HG03521 (cell line): Measurements from ENCODE around the gene WDR38.
A peak's percentile ranks its signal among the peaks of the same experiment; 100 is the strongest.

ENCODE experiments used
- ATAC-seq: cut with Tn5 transposase; IDR thresholded peaks from one replicate; pipeline ENCODE4 v1.9.1; 2021; ENCODE audit warnings: mild to moderate bottlenecking, moderate library complexity; ENCODE audit not compliant: unreplicated experiment

The WDR38 gene, protein sequence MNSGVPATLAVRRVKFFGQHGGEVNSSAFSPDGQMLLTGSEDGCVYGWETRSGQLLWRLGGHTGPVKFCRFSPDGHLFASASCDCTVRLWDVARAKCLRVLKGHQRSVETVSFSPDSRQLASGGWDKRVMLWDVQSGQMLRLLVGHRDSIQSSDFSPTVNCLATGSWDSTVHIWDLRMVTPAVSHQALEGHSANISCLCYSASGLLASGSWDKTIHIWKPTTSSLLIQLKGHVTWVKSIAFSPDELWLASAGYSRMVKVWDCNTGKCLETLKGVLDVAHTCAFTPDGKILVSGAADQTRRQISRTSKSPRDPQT

DNA sequence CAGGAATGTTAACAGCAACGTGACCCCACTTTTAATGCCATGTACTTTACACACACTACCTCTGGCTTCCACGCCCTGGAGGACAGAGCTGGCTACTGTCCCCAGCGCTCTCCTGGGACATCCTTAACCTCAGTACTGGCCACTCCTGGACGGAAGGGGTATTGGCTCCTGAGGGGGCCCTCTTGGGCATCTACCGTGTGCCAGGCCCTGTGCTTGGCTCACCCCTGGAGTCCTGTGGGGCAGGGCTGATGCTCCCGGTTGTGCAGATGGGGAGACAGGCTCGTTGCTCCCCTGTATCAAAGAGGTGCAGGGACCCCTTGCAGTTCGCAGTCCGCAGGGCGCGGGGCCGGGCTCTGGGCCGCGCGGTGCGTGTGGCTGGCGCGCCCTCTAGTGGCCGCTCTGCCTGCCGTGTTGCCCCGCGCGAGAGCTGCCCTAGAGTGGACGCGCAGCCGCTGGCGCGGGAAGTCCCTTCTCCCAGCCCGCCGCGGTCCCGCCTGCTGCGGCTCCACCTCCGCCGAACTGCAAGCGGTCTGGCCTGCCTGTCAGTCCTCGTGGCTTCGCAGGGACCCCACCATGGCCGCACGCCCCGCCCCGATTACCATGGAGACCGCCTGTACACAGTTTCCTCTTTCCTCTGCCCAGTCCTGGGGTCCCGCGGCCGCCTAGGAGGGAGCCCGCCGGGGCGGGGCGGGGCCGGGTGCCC is at the start of gene WDR38:
WDR38 (plus strand) TSS at position 632 of the 703 bp plus-strand sequence. CDS start 72 bp downstream, outside the sequence.
- ATAC-seq = peak; percentile 64

DNA sequence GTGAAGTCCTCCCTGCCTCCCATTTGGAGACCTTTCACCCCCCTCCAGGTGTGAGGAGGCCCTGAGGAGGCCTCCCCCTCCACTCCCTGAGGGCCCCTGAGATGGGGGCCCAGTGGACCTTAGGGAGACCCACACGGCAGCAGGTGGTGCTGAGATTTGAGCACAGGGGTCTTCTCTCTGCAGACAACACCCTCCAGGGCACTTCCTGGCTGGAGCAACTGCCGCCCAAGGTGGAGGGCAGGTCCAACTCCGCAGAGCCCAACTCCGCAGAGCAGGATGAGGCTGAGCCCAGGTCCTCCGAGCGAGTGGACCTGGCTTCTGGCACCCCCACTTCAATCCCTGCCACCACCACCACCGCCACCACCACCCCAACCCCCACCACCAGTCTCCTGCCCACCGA is 49.3 kb upstream of the WDR38 start:
- no peak for ATAC-seq

DNA sequence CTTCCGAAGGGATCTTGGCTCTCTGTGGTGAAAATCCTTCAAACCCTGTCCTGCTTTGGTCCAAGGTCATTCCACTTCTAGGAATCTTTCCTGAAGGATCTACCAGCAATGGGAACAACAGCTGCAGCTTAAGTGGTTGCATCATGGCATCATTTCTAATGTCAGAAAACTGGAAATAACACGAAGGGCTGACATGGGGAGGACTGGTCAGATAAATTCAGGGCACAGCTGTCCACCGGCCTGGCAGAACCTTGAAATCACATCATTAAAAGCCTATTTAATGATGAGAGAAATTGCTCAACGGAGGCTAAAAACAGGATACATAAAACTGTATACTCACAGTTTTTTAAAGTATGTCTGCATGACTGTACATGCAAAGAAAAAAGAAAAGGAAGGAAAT is 48.1 kb upstream of the WDR38 start:
- ATAC-seq = no peak

DNA sequence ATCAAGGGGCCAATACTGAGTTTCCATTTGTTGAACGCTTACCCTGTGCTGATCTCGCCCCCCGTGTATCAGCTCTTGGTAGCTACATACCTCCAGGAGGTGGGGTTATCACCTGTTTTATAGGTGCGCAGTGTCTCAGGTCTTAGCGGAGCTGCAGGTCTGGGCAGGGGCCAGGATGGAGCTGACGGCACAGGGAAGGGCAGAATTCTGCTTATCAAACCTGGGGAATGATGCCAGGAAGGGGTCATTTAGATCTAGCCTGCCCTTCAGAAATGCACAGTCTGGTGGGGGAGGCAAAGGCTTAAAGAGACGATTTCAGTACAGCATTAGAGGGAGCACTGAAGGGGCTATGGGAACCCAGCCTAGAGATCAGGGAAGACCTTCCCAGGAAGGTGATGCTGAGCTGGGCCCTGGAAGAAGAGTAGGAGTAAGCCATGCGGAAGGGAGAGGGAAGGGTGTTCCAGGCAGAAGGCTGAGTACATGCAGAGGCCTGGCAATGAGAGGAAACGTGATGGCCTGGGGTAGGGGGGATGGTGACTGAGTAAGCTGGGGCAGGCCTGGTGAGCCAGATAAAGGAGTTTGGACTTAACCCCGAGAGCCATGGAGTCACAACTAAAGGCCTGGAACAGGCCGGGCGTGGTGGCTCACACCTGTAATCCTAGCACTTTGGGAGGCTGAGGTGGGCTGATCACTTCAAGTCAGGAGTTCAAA is 44.9 kb upstream of the WDR38 start:
- no peak for ATAC-seq

DNA sequence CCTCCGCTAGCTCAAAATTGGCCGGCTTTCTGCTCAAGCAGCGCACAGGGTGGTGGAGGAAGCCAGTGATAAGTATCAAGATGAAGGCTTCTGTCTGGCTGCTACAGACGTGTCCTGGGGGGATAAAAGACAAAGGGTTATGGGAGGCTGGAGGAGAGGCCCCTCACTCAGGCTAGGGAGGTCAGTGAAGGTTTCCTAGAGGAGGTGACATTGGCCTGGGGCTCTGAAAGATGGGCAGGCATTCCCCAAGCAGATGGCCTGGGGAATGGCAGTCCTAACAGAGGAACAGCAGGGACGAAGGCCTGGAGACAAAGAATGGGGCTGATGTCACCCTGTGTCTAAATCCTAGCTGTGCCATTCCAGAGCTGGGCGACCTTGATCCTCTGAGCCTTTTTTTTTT is 44.0 kb upstream of the WDR38 start:
- no peak for ATAC-seq

DNA sequence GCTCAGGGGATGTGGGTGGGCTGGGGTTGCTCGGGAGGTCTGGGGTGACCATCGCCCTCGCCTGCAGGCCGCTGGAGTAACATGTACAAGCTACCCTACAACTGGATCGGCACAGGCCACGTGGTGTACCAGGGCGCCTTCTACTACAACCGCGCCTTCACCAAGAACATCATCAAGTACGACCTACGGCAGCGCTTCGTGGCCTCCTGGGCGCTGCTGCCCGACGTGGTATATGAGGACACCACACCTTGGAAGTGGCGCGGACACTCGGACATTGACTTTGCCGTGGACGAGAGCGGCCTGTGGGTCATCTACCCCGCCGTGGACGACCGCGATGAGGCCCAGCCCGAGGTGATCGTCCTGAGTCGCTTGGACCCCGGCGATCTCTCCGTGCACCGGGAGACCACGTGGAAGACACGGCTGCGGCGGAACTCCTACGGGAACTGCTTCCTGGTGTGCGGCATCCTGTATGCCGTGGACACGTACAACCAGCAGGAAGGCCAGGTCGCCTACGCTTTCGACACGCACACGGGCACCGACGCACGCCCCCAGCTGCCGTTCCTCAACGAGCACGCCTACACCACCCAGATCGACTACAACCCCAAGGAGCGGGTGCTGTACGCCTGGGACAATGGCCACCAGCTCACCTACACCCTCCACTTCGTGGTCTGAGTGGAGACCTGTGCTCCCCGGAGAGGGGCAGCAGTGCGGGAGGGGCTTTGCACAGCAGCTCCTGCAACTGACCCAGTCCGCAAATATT is 43.3 kb upstream of the WDR38 start:
- ATAC-seq = no peak

DNA sequence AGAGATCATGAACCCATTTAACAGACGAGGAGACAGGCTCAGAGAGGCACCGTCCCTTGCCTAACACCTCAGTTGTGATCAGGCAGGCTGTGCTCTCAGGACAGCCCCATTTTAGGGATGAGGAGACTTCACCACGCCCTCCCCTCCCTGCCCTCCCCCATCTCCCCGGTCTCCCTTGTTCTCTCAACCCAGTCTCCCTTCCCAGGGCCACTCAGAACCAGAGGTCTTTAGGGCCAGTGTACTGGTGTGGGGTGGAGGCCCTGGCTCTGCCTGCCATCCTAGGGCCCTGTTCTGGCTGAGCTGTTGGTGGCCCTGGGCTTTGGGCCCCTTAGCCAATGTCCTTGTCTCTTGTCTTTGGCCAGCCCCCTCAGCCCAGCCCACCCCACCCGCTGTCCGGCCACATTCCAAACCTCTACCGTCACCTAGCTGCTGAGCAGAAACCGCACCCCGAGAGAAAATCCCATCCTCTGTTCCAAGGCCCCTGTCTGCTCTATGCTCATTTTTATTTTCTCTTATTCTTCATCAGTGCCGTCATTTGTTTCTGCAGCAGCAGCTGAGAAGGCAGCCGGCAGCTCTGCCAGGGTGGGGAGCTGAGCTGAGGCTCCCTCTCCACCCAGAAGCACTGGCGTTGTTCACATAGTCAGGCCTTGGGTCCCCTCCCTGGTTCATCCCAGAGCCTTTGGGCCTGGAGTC is 42.5 kb upstream of the WDR38 start:
- no peak for ATAC-seq

DNA sequence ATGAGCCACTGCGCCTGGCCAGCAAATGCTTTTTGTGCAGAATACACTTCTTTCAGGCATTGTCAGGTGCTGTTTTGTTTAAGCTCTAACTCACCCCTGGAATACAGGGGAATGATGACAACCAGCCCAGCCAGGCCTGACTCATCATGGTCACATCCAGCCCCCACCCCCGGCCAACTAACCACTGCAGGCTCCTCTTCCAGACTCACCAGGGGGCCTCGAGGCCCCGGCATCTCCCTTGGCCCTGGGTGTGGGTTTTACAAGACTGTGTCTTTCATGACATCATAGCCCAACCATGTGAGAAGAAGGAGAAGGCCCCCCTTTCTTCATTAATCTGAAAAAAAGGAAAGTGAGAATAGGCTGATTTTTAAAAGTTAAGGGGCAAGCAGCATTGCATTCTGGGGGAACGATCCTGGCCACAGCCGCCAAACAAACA is 40.8 kb upstream of the WDR38 start:
- no peak for ATAC-seq

DNA sequence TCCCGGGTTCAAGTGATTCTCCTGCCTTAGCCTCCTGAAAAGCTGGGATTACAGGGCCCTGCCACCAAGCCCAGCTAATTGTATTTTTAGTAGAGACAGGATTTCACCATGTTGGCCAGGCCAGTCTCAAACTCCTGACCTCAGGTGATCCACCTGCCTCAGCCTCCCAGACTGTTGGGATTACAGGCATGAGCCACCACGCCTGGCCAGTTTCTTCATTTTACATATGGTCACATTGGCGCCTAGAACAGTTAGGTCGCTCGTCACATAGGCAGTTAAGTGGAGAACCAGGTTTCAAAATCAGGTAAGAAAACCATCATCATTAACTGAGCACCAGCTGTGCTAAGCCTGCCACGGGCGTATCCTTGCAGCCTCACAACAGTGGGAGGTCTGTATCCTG is 40.2 kb upstream of the WDR38 start:
- ATAC-seq = no peak

DNA sequence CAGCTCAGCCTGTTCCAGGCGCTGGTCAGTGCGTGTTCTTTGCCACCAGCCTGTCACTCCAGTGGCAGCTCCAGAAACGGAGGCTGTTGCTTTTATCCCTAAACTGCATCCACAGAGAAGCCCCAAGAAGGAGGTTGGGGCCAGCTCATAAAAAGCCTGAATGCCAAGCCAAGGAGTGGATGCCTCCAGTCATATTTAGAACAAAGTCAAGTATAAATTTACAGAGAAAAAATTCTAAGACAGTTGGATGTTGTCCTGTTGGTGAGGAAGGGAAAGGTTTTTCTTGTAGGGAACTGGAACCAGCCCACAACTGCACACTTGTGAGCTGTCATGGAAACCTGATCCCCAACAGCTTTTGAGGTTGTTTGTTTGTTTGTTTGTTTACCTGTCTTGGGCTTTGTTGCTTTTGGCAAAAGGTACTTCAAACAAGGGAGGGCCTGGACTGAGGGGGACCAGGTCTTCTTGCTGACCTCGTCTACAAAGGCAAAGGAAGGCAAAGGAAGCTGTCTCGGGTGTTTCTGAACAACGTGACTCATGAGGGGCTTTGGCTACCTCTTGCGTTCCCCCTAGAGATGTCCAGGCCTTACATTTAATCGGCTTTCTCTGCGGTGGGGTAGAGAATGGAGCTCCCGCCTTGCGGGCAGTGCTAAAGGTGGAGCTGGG is 39.6 kb upstream of the WDR38 start:
- no peak for ATAC-seq

DNA sequence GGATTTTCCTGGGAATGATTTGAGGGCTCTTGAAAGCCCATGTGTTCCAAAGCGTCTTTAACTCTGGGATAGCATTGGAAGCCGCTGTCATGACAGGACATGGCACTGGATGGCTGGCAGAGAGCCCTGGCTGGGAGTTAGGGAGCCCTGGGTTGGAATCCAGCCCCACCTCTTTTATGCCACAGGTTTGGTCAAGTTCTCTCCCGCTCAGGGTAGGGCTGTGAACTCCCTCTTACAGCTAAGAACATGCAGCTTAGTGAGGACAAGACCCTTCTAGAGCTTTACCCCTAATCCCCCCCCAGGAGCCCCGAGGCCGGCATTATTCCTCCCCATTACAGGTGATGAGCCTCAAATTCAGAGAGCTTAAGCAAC is 39.1 kb upstream of the WDR38 start:
- ATAC-seq = no peak

DNA sequence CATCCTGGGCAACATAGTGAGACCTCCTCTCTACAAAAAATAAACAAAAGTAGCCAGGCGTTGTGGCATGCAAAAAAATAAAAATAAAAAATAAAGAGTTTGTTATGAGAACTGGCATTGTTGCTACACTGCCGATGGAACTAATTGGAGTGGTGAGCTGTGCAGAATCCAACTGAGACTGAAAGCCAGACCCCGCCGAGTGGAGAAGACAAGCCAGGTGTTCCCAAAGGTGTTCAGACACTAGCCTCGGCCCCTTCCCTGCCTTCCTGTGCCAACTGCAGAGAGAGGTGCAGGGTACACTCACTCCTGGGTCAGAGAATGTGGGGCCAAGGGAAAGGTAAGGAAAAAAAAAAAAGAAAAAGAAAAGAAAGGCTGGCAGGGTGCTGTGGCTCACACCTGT is 37.7 kb upstream of the WDR38 start:
- no peak for ATAC-seq

DNA sequence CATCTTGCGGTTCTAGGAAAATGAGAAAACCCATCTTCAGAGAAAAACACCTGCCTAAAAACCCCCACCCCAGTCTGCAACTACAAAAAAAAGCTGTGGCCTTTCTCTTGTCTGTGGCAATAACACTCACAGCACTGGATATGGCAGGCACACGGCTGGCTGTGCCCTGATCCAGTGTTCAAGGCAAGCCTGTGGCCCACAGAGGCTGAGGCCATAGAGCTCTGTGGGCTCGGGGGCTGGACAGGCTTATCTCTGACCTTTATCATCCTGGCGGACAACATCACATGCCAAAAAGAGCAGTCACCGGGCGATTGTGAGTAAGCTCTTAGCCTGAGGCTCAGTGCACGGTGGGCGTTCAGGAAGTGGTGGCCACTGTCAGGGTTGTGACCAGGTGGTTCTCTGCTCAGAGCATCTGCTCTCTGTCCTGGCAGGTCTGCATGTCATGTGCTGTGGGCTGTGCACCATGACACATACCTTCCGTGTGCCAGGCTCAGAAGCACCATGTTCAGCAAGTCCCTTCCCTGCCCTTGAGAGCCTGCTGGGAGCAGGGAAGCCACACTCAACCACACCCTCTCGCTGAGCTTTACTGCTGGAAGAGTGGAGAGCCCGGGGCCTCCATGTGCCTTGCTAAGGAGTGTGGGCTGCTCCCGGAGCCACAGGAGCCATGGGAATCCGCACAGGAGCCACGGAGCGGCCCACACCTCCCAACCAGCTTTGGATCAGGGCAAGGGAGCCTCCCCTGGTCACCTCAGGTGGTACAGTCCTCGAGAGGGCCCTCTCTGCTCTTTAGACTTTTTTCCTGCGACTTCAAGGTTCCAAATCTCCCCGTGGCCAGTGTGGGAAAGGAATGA is 34.6 kb upstream of the WDR38 start:
- ATAC-seq = no peak

DNA sequence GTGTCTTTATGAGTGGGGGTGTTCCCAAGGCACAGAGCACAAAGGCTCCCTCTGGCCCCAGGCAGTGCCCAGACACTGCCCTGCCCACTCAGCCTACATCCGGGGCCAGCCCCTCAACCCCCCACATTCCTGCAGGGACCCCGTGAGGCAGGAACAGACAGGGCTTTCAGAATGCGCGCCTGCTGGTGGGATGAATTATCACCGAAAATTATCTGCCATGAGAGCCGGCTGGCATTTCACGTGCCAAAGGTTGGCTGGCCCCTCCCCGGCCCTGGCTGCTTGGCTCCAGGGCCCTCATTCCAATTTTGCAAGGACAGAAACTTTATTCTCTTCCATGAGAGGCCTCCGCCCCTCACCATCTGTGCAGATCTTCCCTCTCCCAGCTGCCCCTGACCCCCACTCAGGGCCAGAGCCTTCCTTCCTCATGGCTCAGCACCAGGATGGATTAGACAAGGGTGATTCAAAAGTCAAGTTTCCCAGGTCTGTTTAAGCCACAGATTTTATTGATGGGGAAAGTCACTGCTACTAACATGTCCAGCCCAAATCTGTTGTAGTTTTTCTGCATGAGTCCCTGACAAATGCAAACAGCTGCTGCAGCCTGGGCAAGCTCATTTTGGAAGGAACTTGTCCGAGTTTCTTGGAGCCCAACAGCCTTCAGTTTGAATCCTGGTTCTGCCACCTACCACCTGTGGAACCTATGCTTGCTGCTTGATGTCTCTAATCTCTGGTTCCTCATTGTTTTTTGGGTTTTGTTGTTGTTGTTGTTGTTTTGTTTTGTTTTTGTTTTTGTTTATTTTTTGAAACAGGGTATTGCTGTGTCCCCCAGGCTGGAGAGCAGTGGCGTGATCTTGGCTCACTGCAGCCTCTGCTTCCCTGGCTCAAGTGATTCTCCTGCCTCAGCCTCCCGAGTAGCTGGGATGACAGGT is 32.3 kb upstream of the WDR38 start:
- no peak for ATAC-seq

DNA sequence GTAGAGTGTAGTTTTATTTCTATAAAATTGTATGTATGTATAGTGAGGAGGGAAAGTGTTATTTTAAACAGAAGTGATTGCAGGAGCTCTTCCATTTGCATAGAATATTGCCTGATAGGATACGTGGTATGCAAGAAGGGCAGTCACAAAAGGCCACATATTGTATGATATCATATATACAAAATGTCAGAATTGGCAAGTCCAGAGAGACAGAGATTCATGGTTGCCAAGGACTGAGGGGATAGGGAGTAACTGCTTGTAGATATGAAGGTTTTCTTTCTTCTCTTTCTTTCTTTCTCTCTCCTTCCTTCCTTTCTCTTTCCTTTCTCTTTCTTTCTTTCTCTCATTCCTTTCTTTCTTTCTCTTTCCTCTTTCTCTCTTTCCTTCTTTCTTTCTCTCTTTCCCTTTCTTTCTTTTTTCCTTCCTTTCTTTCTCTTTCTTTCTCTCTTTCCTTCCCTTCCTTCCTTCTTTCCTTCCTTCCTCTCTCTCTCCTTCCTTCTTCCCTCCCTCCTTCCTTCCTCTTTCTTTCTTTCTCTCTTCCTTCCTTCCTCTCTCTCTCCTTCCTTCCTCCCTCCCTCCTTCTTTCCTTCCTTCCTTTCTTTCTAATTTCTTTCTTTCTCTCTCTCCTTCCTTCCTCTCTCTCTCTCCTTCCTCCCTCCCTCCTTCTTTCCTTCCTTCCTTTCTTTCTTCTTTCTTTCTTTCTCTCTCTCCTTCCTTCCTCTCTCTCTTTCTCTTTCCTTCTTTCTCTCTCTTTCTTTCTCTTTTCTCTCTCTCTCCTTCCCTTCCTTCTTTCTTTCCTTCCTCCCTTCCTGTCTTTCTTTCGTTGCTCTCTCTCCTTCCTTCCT is 24.5 kb upstream of the WDR38 start:
- ATAC-seq = no peak

DNA sequence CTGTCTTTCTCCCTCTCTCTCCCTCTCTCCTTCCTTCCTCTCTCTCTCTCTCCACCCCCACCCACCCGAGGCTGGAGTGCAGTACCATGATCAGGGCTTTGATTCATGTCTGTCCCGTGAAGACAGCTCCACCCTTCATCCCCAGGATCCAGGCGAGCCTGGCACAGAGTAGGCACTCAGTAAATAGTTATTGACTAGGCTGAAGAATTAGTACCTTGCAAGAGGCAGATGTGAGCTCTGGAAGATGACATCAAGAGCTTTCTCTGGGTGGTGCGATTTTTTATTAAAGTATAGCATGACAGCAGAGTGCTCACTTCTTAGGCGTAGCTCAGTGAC is 24.0 kb upstream of the WDR38 start:
- ATAC-seq = no peak

DNA sequence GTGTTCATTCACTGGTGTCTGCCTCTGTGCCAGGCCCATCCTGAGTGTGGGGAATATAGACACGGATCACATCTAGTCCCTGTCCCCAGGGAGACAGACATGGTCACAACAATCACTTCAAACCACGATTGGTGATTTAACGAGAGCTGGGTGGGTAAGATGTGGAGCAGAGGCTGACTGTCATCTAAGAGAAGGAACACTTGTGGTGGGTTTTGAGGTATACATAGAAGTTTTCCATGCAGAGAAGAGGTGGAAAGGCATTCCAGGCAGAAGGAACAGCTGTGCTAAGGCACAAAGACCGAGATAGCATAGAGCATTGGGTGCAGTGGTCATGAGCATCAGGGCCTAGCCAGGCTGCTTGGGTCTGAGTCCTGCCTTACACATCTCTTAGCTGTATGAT is 22.7 kb upstream of the WDR38 start:
- no peak for ATAC-seq
